ENCODE measurements around the gene CACNA1E. TPM values are rescaled to one million over a fixed set of nuclear protein-coding genes. Genes with fewer than 3 reads are reported as not detected.

CACNA1E gene
- total RNA-seq, 1 donor from 2014 or later = not detected

- no peak overlapping the region for H3K27ac Mint-ChIP-seq (ENCODE audit: unreplicated experiment)
- no peak for DNase-seq (ENCODE audit: low spot score)
Observed at GRCh38 chr1:181768211-181768929, 285.1 kb downstream of the CACNA1E start.

GRCh38 chr1:181768930-181769280 is 285.6 kb downstream of the CACNA1E start:
- Mint-ChIP-seq H3K27ac (ENCODE audit: unreplicated experiment) (no peak overlapping the region), H3K9me3 (ENCODE audit: low read depth) (peaks cover 8% of the 10 kb centered on the region), H3K27me3 (ENCODE audit: low read depth) (peaks cover 2% of the 10 kb centered on the region), H3K4me3 (ENCODE audit: unreplicated experiment) (no peak overlapping the region), H3K4me1 (ENCODE audit: low read depth) (no peaks in the 10 kb centered on the region), H3K36me3 (ENCODE audit: low read depth) (no peaks in the 10 kb centered on the region)
- TF ChIP-seq, protein P1, sequence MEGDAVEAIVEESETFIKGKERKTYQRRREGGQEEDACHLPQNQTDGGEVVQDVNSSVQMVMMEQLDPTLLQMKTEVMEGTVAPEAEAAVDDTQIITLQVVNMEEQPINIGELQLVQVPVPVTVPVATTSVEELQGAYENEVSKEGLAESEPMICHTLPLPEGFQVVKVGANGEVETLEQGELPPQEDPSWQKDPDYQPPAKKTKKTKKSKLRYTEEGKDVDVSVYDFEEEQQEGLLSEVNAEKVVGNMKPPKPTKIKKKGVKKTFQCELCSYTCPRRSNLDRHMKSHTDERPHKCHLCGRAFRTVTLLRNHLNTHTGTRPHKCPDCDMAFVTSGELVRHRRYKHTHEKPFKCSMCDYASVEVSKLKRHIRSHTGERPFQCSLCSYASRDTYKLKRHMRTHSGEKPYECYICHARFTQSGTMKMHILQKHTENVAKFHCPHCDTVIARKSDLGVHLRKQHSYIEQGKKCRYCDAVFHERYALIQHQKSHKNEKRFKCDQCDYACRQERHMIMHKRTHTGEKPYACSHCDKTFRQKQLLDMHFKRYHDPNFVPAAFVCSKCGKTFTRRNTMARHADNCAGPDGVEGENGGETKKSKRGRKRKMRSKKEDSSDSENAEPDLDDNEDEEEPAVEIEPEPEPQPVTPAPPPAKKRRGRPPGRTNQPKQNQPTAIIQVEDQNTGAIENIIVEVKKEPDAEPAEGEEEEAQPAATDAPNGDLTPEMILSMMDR (IDR thresholded peaks at IDR 0.05) = no peak
- DNase-seq (ENCODE audit: low spot score) = no peak

More at GRCh38 chr1:181768211-181768929, 285.1 kb downstream of the CACNA1E start:
- Mint-ChIP-seq H3K4me3 (ENCODE audit: unreplicated experiment) (no peak overlapping the region), H3K9me3 (ENCODE audit: low read depth) (peaks cover 8% of the 10 kb centered on the region), H3K4me1 (ENCODE audit: low read depth) (no peaks in the 10 kb centered on the region), H3K36me3 (ENCODE audit: low read depth) (no peaks in the 10 kb centered on the region), H3K27me3 (ENCODE audit: low read depth) (peaks cover 2% of the 10 kb centered on the region)
- TF ChIP-seq, protein P1 (IDR thresholded peaks at IDR 0.05) = no peak

DNA sequence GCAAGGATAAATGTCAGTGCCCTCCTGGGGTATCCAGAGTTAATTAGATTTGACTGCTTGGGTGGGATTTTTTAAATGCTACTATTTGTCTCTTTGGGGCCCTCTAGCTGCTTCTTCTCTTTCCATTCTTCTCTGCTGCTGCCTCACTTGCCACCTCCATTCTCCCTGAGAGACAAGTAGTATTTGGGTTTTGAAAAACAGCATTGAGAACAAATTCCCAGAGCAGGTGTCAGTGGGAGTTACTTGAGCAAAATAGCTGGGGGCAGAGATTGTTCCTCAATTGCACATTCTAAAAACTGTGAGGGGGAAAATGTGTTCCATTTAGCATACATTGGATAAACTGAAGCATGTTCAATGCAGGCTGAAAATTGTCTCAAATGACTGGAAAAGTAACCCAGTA is 286.5 kb downstream of the CACNA1E start:
- Mint-ChIP-seq H3K36me3 (ENCODE audit: low read depth) (no peaks in the 10 kb centered on the region), H3K9me3 (ENCODE audit: low read depth) (peaks cover 8% of the 10 kb centered on the region)
- TF ChIP-seq, protein P1 (IDR thresholded peaks at IDR 0.05) = no peak

GRCh38 chr1:181772714-181773113 is 289.4 kb downstream of the CACNA1E start:
- TF ChIP-seq, protein P1 (IDR thresholded peaks at IDR 0.05) = no peak
- Mint-ChIP-seq H3K36me3 (ENCODE audit: low read depth) (no peaks in the 10 kb centered on the region), H3K4me1 (ENCODE audit: low read depth) (no peaks in the 10 kb centered on the region), H3K27me3 (ENCODE audit: low read depth) (peaks cover 2% of the 10 kb centered on the region), H3K4me3 (ENCODE audit: unreplicated experiment) (no peak overlapping the region), H3K9me3 (ENCODE audit: low read depth) (peaks cover 8% of the 10 kb centered on the region), H3K27ac (ENCODE audit: unreplicated experiment) (no peak overlapping the region)
- no peak for DNase-seq (ENCODE audit: low spot score)

More for the DNA sequence above, 286.5 kb downstream of the CACNA1E start:
- H3K27me3 Mint-ChIP-seq (ENCODE audit: low read depth) = peaks cover 2% of the 10 kb centered on the region
- no peaks in the 10 kb centered on the region for H3K4me1 Mint-ChIP-seq (ENCODE audit: low read depth)
- H3K27ac Mint-ChIP-seq (ENCODE audit: unreplicated experiment) = no peak overlapping the region
- DNase-seq (ENCODE audit: low spot score) = no peak
- no peak overlapping the region for H3K4me3 Mint-ChIP-seq (ENCODE audit: unreplicated experiment)

DNA sequence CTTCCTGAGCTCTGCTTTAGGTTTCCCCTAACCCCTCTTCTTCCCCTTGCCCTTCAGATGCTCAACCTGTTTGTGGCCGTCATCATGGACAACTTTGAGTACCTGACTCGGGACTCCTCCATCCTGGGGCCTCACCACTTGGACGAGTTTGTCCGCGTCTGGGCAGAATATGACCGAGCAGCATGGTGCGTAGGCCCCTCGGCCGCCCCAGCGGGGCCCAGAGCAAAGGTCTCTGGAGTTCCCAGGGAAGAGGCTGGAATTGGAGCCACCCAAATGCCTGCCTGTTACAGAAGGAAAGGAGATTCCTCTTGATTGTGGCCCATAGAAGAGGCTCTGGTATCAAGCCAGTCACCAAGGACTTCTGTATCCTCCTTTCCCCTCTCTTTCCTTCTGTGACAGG is 292.7 kb downstream of the CACNA1E start:
- Mint-ChIP-seq H3K9me3 (ENCODE audit: low read depth) (peaks cover 8% of the 10 kb centered on the region), H3K36me3 (ENCODE audit: low read depth) (no peaks in the 10 kb centered on the region), H3K4me3 (ENCODE audit: unreplicated experiment) (no peak overlapping the region), H3K27ac (ENCODE audit: unreplicated experiment) (no peak overlapping the region), H3K4me1 (ENCODE audit: low read depth) (no peaks in the 10 kb centered on the region), H3K27me3 (ENCODE audit: low read depth) (peaks cover 2% of the 10 kb centered on the region)
- TF ChIP-seq, protein P1 (IDR thresholded peaks at IDR 0.05) = no peak
- no peak for DNase-seq (ENCODE audit: low spot score)
